Erythroblast (primary cell): ENCODE data around the gene SPEM3.

Source experiments
- GATA1 ChIP-seq: IDR thresholded peaks from 2 replicates; pipeline ENCODE4 v1.6.1; 2011; ENCODE audit warnings: low read depth, mild to moderate bottlenecking, control low read depth, low read length, moderate library complexity
- POLR2A ChIP-seq: IDR thresholded peaks from 2 replicates; pipeline ENCODE4 v1.6.1; 2011; ENCODE audit warnings: mild to moderate bottlenecking, low read length

DNA sequence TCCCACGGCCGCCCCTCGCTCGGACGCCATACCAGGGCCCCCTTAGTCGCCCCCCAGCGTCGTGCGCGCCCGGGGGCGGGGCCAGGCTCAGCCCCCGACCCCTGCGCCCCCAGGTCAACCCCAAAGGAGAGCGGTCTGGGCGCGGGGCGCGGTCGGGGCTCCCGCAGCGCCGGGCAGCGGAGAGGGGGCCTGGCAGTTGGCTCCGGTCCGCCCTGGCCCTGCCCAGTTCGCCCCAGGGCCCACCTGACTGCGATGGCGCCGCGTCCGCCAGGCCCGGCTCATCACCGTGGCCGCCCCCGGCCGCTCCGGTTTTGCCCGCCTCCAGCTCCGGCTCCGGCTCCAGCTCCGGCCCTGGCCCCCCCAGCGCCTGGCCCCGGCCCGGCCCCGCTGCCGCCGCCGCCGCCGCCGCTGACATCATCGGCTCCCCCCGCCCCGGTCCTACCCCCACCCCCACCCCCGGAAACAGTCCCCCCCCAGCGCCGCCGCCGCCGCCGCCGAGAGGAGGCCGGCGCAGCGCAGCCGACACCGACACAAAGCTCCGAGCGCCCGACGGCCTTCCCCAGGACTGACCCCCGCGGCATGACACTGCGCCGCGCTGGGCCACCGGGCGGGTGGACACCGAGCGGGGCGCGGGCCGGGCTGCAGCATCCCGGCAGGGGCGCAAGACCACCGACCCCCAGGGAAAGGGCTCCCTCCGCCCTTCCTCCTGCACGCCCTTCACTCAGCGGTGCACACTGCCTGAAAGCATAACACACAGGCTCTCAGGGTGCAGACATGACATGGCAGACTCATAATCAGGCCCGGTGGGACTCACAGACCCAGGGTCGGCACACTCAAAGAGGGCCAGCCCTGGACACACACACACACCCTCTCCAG lies 50.8 kb downstream of the SPEM3 start, which contains the start of gene ZBTB4:
- TF ChIP-seq POLR2A, result peak; percentile 32
- no peak for TF ChIP-seq GATA1
